ENCODE data around the gene ELF1. TPM values are rescaled to one million over a fixed set of nuclear protein-coding genes. Genes with fewer than 3 reads are reported as not detected.

Gene ELF1
- total and polyA plus RNA-seq, 2 donors (not counting 1 experiment from before 2014, with no cell fraction given): 38.5 to 41.0 TPM

DNA sequence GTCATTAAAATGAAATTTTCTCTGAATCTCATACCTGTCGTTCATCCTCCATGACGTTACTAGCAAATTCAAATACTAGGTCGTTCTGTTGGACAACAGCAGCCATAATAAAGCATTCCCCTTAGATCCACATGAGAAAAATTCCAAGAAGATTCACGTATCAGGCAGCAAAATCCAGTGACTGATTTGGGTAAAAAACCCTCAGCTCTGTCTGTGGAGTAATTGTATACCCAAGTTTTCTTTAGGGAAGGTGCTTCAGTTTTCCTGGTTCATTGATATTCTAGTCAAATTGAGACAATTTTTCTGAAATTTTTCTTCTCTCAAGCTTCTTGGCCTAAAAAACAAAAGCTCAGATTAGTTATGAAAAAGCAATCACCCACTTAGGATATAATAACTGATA, 37.2 kb downstream of the ELF1 start:
- H3K27ac ChIP-seq (ENCODE audit: insufficient read depth, low read length): no peak overlapping the region
- no peaks in the 10 kb centered on the region for H3K27me3 ChIP-seq (ENCODE audit: control insufficient read depth, insufficient read depth, low read length)
- no peak overlapping the region for H3K9ac ChIP-seq (ENCODE audit: insufficient read depth, low read length)
- no peak overlapping the region for H2AFZ ChIP-seq (ENCODE audit: low read length)
- no peak overlapping the region for H3K4me2 ChIP-seq (ENCODE audit: extremely low read depth, insufficient read depth, low read length)
- H3K36me3 ChIP-seq (ENCODE audit: control insufficient read depth, insufficient read depth, low read length): no peaks in the 10 kb centered on the region
- peaks cover 11% of the 10 kb centered on the region for H3K79me2 ChIP-seq (ENCODE audit: control insufficient read depth, insufficient read depth, low read length)
- H3K4me3 ChIP-seq (replicated peaks in 1 of 4; ENCODE audit: control extremely low read depth in 1 of 4, insufficient read depth in 1 of 4, low read depth in 3 of 4, low read length in 4 of 4): no peak overlapping the region
- H4K20me1 ChIP-seq (ENCODE audit: control insufficient read depth, extremely low read depth, insufficient read depth, low read length): no peaks in the 10 kb centered on the region
- DNase-seq (ENCODE audit: low read depth in 2 of 2): no peak
- H3K4me1 ChIP-seq (ENCODE audit: control insufficient read depth, extremely low read depth, insufficient read depth, low read length): peaks cover 4% of the 10 kb centered on the region
- TF ChIP-seq, protein P1, sequence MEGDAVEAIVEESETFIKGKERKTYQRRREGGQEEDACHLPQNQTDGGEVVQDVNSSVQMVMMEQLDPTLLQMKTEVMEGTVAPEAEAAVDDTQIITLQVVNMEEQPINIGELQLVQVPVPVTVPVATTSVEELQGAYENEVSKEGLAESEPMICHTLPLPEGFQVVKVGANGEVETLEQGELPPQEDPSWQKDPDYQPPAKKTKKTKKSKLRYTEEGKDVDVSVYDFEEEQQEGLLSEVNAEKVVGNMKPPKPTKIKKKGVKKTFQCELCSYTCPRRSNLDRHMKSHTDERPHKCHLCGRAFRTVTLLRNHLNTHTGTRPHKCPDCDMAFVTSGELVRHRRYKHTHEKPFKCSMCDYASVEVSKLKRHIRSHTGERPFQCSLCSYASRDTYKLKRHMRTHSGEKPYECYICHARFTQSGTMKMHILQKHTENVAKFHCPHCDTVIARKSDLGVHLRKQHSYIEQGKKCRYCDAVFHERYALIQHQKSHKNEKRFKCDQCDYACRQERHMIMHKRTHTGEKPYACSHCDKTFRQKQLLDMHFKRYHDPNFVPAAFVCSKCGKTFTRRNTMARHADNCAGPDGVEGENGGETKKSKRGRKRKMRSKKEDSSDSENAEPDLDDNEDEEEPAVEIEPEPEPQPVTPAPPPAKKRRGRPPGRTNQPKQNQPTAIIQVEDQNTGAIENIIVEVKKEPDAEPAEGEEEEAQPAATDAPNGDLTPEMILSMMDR (conservative IDR thresholded peaks at IDR 0.05 in 1 of 2, IDR thresholded peaks at IDR 0.05 in 1 of 2; ENCODE audit: low read depth in 1 of 2, low read length in 2 of 2): no peak
- TF ChIP-seq EZH2 (IDR thresholded peaks at IDR 0.05; ENCODE audit: low read length, missing control alignments): no peak
- H3K9me3 ChIP-seq (ENCODE audit: control insufficient read depth, insufficient read depth, low read depth, low read length): no peaks in the 10 kb centered on the region

- no peak for TF ChIP-seq EZH2 (IDR thresholded peaks at IDR 0.05; ENCODE audit: low read length, missing control alignments)
- TF ChIP-seq, protein P1 (conservative IDR thresholded peaks at IDR 0.05 in 1 of 2, IDR thresholded peaks at IDR 0.05 in 1 of 2; ENCODE audit: low read depth in 1 of 2, low read length in 2 of 2): no peak
- peak in 1 of 2 donors; percentile 37 for DNase-seq (ENCODE audit: low read depth in 2 of 2)
- Histone ChIP-seq H3K27ac (ENCODE audit: insufficient read depth, low read length) (no peak overlapping the region), H3K4me3 (replicated peaks in 1 of 4; ENCODE audit: control extremely low read depth in 1 of 4, insufficient read depth in 1 of 4, low read depth in 3 of 4, low read length in 4 of 4) (peak overlapping the region in 1 of 4 experiments; percentile 11), H3K27me3 (ENCODE audit: control insufficient read depth, insufficient read depth, low read length) (no peaks in the 10 kb centered on the region), H3K36me3 (ENCODE audit: control insufficient read depth, insufficient read depth, low read length) (no peaks in the 10 kb centered on the region), H3K79me2 (ENCODE audit: control insufficient read depth, insufficient read depth, low read length) (peaks cover 11% of the 10 kb centered on the region), H3K4me1 (ENCODE audit: control insufficient read depth, extremely low read depth, insufficient read depth, low read length) (peaks cover 4% of the 10 kb centered on the region), H2AFZ (ENCODE audit: low read length) (no peak overlapping the region), H4K20me1 (ENCODE audit: control insufficient read depth, extremely low read depth, insufficient read depth, low read length) (no peaks in the 10 kb centered on the region), H3K9me3 (ENCODE audit: control insufficient read depth, insufficient read depth, low read depth, low read length) (no peaks in the 10 kb centered on the region), H3K9ac (ENCODE audit: insufficient read depth, low read length) (no peak overlapping the region), H3K4me2 (ENCODE audit: extremely low read depth, insufficient read depth, low read length) (no peak overlapping the region)
Measured at GRCh38 chr13:40981361-40981760, 37.8 kb downstream of the ELF1 start.

DNA sequence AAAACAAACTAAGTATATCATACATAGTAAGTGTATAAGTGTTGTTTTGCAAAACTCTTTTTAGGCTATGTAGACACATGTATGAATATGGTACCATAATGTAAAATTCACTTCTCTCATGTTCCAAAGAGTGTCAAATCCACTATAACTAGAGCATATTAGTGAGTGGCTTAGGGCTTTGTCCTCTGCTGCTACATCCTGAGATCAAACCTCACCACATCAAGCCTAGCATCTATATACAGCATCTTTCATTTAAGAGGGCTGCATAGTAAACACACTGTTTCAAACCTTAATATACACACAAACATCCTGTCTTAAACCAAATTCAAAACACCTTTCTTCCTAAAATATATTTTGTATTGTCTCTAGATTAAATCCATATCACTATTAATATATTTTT, 38.7 kb downstream of the ELF1 start:
- Histone ChIP-seq H3K9ac (ENCODE audit: insufficient read depth, low read length) (no peak overlapping the region), H3K4me1 (ENCODE audit: control insufficient read depth, extremely low read depth, insufficient read depth, low read length) (peaks cover 4% of the 10 kb centered on the region), H3K9me3 (ENCODE audit: control insufficient read depth, insufficient read depth, low read depth, low read length) (no peaks in the 10 kb centered on the region), H4K20me1 (ENCODE audit: control insufficient read depth, extremely low read depth, insufficient read depth, low read length) (no peaks in the 10 kb centered on the region), H3K4me2 (ENCODE audit: extremely low read depth, insufficient read depth, low read length) (no peak overlapping the region), H3K4me3 (replicated peaks in 1 of 4; ENCODE audit: control extremely low read depth in 1 of 4, insufficient read depth in 1 of 4, low read depth in 3 of 4, low read length in 4 of 4) (peak overlapping the region in 1 of 4 experiments; percentile 12), H3K36me3 (ENCODE audit: control insufficient read depth, insufficient read depth, low read length) (no peaks in the 10 kb centered on the region), H3K27ac (ENCODE audit: insufficient read depth, low read length) (no peak overlapping the region), H2AFZ (ENCODE audit: low read length) (no peak overlapping the region), H3K79me2 (ENCODE audit: control insufficient read depth, insufficient read depth, low read length) (peaks cover 13% of the 10 kb centered on the region), H3K27me3 (ENCODE audit: control insufficient read depth, insufficient read depth, low read length) (no peaks in the 10 kb centered on the region)
- DNase-seq (ENCODE audit: low read depth in 2 of 2): no peak
- no peak for TF ChIP-seq EZH2 (IDR thresholded peaks at IDR 0.05; ENCODE audit: low read length, missing control alignments)
- TF ChIP-seq, protein P1 (conservative IDR thresholded peaks at IDR 0.05 in 1 of 2, IDR thresholded peaks at IDR 0.05 in 1 of 2; ENCODE audit: low read depth in 1 of 2, low read length in 2 of 2): no peak

Data from fibroblast of lung (primary cell).